Panc1 (cell line): ENCODE data around the gene TEDC2.

Experiments used
- POLR2AphosphoS5 ChIP-seq: IDR thresholded peaks from 2 replicates; pipeline ENCODE4 v1.6.1; 2012; ENCODE audit warnings: mild to moderate bottlenecking, low read depth, low read length, moderate library complexity
- REST ChIP-seq, 2 experiments: IDR thresholded peaks; 2 replicates each; pipeline ENCODE4 v1.6.1; 2011 to 2012; ENCODE audit warnings: low read depth in 2 of 2, control low read depth in 1 of 2, low read length in 1 of 2, mild to moderate bottlenecking in 1 of 2, moderate library complexity in 1 of 2; ENCODE audit not compliant: insufficient read depth in 1 of 2
- TF ChIP-seq, protein P1 (sequence below): fragments of 450-650 bp; IDR thresholded peaks from 2 replicates; pipeline ENCODE4 v1.5.1; 2017; ENCODE audit warnings: mild to moderate bottlenecking

DNA sequence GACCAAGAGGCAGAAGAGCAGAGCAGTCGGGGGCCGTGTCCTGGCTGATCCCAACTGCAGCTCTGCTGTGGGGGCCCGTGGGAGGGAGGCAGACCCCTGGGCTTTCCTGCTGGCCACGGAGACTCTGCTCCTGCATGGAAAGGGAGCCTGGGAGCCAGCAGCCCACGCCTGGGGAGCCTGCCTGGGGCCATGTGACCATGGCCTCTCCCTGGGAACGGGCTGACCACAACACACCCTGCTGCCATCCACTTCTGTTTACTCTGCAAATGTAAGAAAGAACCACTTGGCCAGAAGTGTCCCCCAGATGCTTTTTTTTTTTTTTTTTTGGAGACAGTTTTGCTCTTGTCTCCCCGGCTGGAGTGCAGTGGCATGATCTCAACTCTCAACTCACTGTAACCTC is 2.0 kb upstream of the TEDC2 start:
- TF ChIP-seq, protein P1, sequence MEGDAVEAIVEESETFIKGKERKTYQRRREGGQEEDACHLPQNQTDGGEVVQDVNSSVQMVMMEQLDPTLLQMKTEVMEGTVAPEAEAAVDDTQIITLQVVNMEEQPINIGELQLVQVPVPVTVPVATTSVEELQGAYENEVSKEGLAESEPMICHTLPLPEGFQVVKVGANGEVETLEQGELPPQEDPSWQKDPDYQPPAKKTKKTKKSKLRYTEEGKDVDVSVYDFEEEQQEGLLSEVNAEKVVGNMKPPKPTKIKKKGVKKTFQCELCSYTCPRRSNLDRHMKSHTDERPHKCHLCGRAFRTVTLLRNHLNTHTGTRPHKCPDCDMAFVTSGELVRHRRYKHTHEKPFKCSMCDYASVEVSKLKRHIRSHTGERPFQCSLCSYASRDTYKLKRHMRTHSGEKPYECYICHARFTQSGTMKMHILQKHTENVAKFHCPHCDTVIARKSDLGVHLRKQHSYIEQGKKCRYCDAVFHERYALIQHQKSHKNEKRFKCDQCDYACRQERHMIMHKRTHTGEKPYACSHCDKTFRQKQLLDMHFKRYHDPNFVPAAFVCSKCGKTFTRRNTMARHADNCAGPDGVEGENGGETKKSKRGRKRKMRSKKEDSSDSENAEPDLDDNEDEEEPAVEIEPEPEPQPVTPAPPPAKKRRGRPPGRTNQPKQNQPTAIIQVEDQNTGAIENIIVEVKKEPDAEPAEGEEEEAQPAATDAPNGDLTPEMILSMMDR = no peak
- TF ChIP-seq REST (IDR thresholded peaks at IDR 0.05; ENCODE audit: insufficient read depth in 1 of 2, low read depth in 2 of 2, low read length in 1 of 2) (no peak), POLR2AphosphoS5 (no peak)
